AG04450 (cell line): Measurements from ENCODE around the gene USP54. TPM values are rescaled to one million over a fixed set of nuclear protein-coding genes. Genes with fewer than 3 reads are reported as not detected.

Experiments used
- CTCF ChIA-PET: fragments of 300-600, 350-600 bp; formaldehyde crosslinking; extraction: SDS; loops from one replicate; lab custom pipeline; 2022; ENCODE audit warnings: antibody characterized with exemption, inconsistent platforms; lab: Charles Lee
- POLR2A ChIA-PET: fragments of 350-600 bp; formaldehyde crosslinking; extraction: SDS; loops from one replicate; lab custom pipeline; 2021; ENCODE audit warnings: antibody characterized with exemption, inconsistent platforms; lab: Yijun Ruan, JAX
- DNase-seq: peaks from one replicate; pipeline ENCODE4 v3.0.0-alpha.2; 2011; ENCODE audit warnings: low read depth, low spot score
- H3K27ac ChIP-seq: one replicate; pipeline ENCODE4 v1.5.1; 2012; ENCODE audit warnings: low read depth, low read length, control low read depth
- H3K27me3 ChIP-seq: one replicate; pipeline ENCODE4 v1.6.0; 2012; ENCODE audit warnings: low read length; ENCODE audit not compliant: control insufficient read depth, insufficient read depth
- H3K4me3 ChIP-seq: 2 replicates; pipeline ENCODE4 v1.5.1; 2011; ENCODE audit warnings: mild to moderate bottlenecking, low read depth, low read length, control low read depth
- H3K9me3 ChIP-seq: 2 replicates; pipeline ENCODE4 v1.5.1; 2012; ENCODE audit warnings: low read length; ENCODE audit not compliant: control insufficient read depth, insufficient read depth
- CTCF ChIP-seq: IDR thresholded peaks from 2 replicates; pipeline ENCODE4 v1.5.1; 2011; ENCODE audit warnings: low read depth, low read length, control low read depth, inconsistent platforms
- polyA plus RNA-seq: library from polyadenylated mRNA; depleted of rRNA; stranded (reverse); fragments of >200 nt; gene quantifications from 2 replicates; pipeline ENCODE4 v1.2.3, GENCODE V29; 2011

Gene USP54
- polyA plus RNA-seq, 1 experiment, result 11.2 TPM

DNA sequence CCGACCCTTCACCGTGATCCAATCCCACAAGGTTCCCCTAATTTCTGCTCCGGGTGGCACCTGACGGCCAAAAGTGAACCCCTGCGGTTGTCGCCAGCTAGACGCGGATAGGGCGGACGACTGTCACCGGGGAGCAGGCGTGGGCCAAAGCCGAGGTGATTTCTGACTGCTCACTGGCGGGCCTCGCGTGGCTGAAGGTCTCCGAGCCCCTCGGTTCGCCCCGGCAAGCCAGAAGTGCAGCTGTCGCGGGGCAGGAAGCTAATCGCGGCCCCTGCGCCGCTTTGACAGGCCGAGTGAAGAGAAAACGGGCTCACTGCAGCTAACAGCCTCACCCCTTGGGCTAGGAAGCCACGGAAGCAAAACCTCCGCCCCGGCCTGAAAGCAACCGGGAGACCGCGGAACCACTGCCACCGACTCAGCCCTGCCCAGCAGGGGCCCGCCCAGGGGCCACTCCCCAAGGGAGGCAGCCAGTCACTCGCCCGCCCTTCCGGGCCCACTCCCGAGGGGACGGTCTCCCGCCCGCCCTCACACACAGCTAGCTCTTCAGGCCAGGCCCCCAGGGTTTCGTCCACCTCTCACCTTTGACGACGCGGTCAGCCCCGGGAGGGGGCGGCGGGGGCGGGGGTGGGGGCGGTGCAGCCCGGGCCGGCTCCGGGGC is 95.8 kb downstream of the USP54 start:
- Histone ChIP-seq H3K27ac (peak overlapping the region; percentile 97), H3K27me3 (no peaks in the 10 kb centered on the region), H3K9me3 (no peaks in the 10 kb centered on the region; the same call in 1 of the 2 replicates), H3K4me3 (peak overlapping the region; percentile 92)
- peak; percentile 57 for DNase-seq
- no peak for TF ChIP-seq CTCF
- POLR2A ChIA-PET, result interaction anchor here (0.6 to 2.4 kb wide), 6 partner anchors 13 to 130 kb away, joined by 3 to 7 read pairs (median 6); no protein-coding TSS in a partner anchor
- CTCF ChIA-PET, result no interaction called here

DNA sequence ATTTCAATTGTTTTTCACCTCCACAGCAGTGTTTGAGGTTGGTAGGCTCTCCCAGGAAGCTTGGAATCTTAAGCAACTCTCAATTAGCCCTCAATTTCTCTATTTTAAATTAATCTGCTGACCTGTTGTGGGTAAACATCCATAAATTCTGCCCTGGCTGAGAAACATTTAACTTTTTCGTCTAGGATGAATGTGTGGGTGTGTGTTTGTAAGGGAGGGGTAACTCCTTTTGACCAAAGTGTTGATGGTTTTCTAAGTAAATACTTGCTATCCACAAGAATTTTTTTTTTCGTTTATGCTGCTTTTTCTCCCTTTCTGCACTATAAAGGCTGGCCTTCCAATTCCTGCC is 96.3 kb downstream of the USP54 start:
- POLR2A ChIA-PET, result interaction anchor here (0.6 to 2.4 kb wide), 4 partner anchors 20 to 130 kb away, joined by 4 to 6 read pairs (median 6); no protein-coding TSS in a partner anchor
- Histone ChIP-seq H3K27me3 (no peaks in the 10 kb centered on the region), H3K27ac (peak overlapping the region; percentile 97), H3K4me3 (peak overlapping the region; percentile 92), H3K9me3 (no peaks in the 10 kb centered on the region; the same call in 1 of the 2 replicates)
- no peak for TF ChIP-seq CTCF
- CTCF ChIA-PET, result no interaction called here
- DNase-seq, result no peak

DNA sequence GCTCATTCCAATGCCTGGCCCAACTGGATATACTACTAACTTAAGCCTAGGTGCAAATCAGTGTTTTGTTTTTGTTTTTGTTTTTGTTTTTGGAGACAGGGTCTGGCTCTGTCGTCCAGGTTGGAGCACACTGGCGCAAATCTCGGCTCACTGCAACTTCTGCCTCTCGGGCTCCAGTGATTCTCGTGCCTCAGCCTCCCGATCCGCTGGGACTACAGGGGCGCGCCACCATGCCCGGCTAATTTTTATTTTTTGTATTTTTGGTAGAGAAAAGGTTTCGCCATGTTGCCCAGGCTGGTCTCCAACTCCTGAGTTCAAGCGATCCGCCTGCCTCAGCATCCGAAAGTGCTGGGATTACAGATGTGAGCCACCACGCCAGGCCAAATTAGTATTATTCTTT is 96.9 kb downstream of the USP54 start:
- POLR2A ChIA-PET, result no interaction called here
- no peaks in the 10 kb centered on the region for H3K27me3 ChIP-seq
- H3K27ac ChIP-seq, result peak overlapping the region; percentile 49
- CTCF ChIA-PET, result no interaction called here
- TF ChIP-seq CTCF, result no peak
- no peak for DNase-seq
- H3K4me3 ChIP-seq, result peak overlapping the region; percentile 92
- H3K9me3 ChIP-seq, result no peaks in the 10 kb centered on the region; the same call in 1 of the 2 replicates

DNA sequence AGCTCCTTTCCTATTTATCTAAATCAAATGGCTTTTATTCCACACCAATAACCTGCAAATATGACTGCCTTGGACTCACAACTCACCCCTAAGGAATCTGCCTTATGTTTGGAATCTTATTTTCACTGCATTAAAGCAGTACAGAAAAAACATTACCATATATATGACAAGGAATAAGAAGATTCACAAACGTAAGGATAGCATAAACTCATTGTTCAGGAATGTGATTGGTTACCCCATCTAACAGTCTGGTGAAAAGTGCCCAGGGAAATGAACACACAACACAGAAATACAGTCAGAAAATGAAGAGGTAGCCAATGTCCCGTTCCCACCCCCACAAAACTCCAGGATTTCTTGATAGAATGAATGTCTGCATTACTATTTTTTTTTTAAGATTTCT is 97.4 kb downstream of the USP54 start:
- Histone ChIP-seq H3K9me3 (no peaks in the 10 kb centered on the region; the same call in 1 of the 2 replicates), H3K27me3 (no peaks in the 10 kb centered on the region), H3K4me3 (peak overlapping the region; percentile 28), H3K27ac (peak overlapping the region; percentile 49)
- TF ChIP-seq CTCF, result no peak
- DNase-seq, result peak; percentile 21
- POLR2A ChIA-PET, result no interaction called here
- CTCF ChIA-PET, result no interaction called here

DNA sequence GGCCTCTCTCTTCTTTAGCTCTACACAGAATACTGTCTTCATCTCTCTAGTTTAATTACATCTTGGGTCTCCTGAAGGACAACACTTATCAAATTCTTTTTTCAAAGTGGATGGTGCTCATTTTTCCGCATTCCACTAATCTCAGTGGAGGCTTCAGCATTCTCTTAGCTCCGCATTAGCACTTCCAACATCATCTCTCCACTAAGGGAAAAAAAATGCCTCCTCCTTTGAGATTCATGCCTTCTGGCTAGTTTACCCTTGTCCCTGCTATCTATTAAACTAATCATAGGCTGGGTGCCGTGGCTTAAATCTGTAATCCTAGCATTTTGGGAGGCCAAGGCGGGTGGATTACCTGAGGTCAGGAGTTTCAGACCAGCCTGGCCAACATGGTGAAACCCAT is 104.5 kb downstream of the USP54 start:
- no peaks in the 10 kb centered on the region for H3K9me3 ChIP-seq
- H3K27ac ChIP-seq, result no peak overlapping the region
- no peak overlapping the region for H3K4me3 ChIP-seq
- no peak for DNase-seq
- ChIA-PET CTCF (interaction anchor here (0.7 kb wide), 1 partner anchor 43 kb away, joined by 9 read pairs; no protein-coding TSS in a partner anchor), POLR2A (no interaction called here)
- TF ChIP-seq CTCF, result no peak
- no peaks in the 10 kb centered on the region for H3K27me3 ChIP-seq
